B cell (primary cell): Measurements from ENCODE around the gene RAB31. TPM values are rescaled to one million over a fixed set of nuclear protein-coding genes. Genes with fewer than 3 reads are reported as not detected.

Experiments used
- ATAC-seq: fragments of 200-7000 bp; cut with Tn5 transposase; one replicate; pipeline ENCODE4 v1.10.0; 2021; ENCODE audit warnings: low read depth, mild to moderate bottlenecking, moderate number of reproducible peaks, moderate library complexity
- CTCF ChIA-PET: fragments of 350-600 bp; sonication (Branson Sonifier 250); formaldehyde crosslinking; loops from one replicate; lab custom pipeline; 2021; ENCODE audit warnings: antibody characterized with exemption, inconsistent platforms; lab: Charles Lee
- POLR2A ChIA-PET: fragments of 350-600 bp; sonication (Branson Sonifier 250); formaldehyde crosslinking; loops from one replicate; lab custom pipeline; 2021; ENCODE audit warnings: antibody characterized with exemption; lab: Charles Lee
- DNase-seq: peaks from one replicate; pipeline ENCODE4 v3.0.0; 2013
- H2AFZ ChIP-seq: 2 replicates; pipeline ENCODE4 v1.6.1; 2012; ENCODE audit warnings: mild to moderate bottlenecking, low read depth, low read length; ENCODE audit not compliant: insufficient read depth, poor library complexity, severe bottlenecking
- H3K27ac ChIP-seq, 2 donors: 1 replicate in 1 of 2; 2 replicates in 1 of 2; pipeline ENCODE4 v1.5.1; 2012 to 2013; ENCODE audit warnings: low read length in 2 of 2, mild to moderate bottlenecking in 2 of 2, moderate library complexity in 1 of 2
- H3K27me3 ChIP-seq, 4 experiments: fragments of 200-600 bp in 1 of 4; sonication (generic) in 1 of 4; replicated peaks in 1 of 4; 1 replicate in 2 of 4; 2 replicates in 2 of 4; pipeline versions ENCODE4 v1.6.1 to v1.7.0; 2013 to 2016; ENCODE audit warnings: low read length in 3 of 4, mild to moderate bottlenecking in 2 of 4, mixed read lengths in 1 of 4, moderate library complexity in 1 of 4; ENCODE audit not compliant: insufficient read depth in 4 of 4, control insufficient read depth in 3 of 4; ENCODE audit errors: control extremely low read depth in 1 of 4
- H3K36me3 ChIP-seq, 2 experiments: replicated peaks in 1 of 2; 1 replicate in 1 of 2; 2 replicates in 1 of 2; pipeline versions ENCODE4 v1.6.1 to v1.7.1; 2013; ENCODE audit warnings: low read length in 1 of 2; ENCODE audit not compliant: insufficient read depth in 2 of 2, control insufficient read depth in 1 of 2; ENCODE audit errors: control extremely low read depth in 1 of 2, extremely low read depth in 1 of 2
- H3K4me1 ChIP-seq, 2 donors: fragments of 200-600 bp in 1 of 2; sonication (generic) in 1 of 2; 1 replicate in 1 of 2; 2 replicates in 1 of 2; pipeline versions ENCODE4 v1.5.1 to v1.6.1; 2013 to 2017; ENCODE audit warnings: low read length in 2 of 2; ENCODE audit not compliant: control insufficient read depth in 2 of 2, insufficient read depth in 2 of 2
- H3K4me2 ChIP-seq: replicated peaks from 2 replicates; pipeline ENCODE3; 2012; ENCODE audit warnings: mild to moderate bottlenecking, low read depth, low read length; ENCODE audit not compliant: poor library complexity, severe bottlenecking
- H3K4me3 ChIP-seq, 5 experiments: fragments of 200-600 bp in 1 of 5; sonication (generic) in 1 of 5; 1 replicate in 3 of 5; 2 replicates in 2 of 5; pipeline versions ENCODE4 v1.5.1 to v1.7.0; 2011 to 2016; ENCODE audit warnings: low read length in 4 of 5, mild to moderate bottlenecking in 4 of 5, low read depth in 2 of 5, control low read depth in 1 of 5, moderate library complexity in 1 of 5; ENCODE audit not compliant: insufficient read depth in 1 of 5; ENCODE audit errors: control extremely low read depth in 1 of 5, extremely low read depth in 1 of 5
- H3K79me2 ChIP-seq: fragments of 200-600 bp; sonication (generic); one replicate; pipeline ENCODE4 v1.6.0; 2016; ENCODE audit warnings: low read length; ENCODE audit not compliant: control insufficient read depth, insufficient read depth
- H3K9ac ChIP-seq: fragments of 200-600 bp; sonication (generic); 2 replicates; pipeline ENCODE4 v1.6.1; 2017; ENCODE audit warnings: mild to moderate bottlenecking, low read length, moderate library complexity
- H3K9me3 ChIP-seq, 3 donors: one replicate each; pipeline versions ENCODE4 v1.6.1 to v1.7.1; 2013; ENCODE audit warnings: low read length in 2 of 3; ENCODE audit not compliant: control insufficient read depth in 2 of 3, insufficient read depth in 1 of 3; ENCODE audit errors: control extremely low read depth in 1 of 3
- H4K20me1 ChIP-seq: 2 replicates; pipeline ENCODE4 v1.6.0; 2012; ENCODE audit warnings: mild to moderate bottlenecking, low read length; ENCODE audit not compliant: insufficient read depth, control insufficient read depth, poor library complexity, severe bottlenecking
- H3K27ac Mint-ChIP-seq: one replicate; pipeline ENCODE4 v1.8.0; 2021; ENCODE audit warnings: mixed read lengths
- H3K27me3 Mint-ChIP-seq: one replicate; pipeline ENCODE4 v1.8.0; 2021; ENCODE audit warnings: mixed read lengths
- H3K4me1 Mint-ChIP-seq: one replicate; pipeline ENCODE4 v1.8.0; 2021; ENCODE audit warnings: mixed read lengths
- H3K4me3 Mint-ChIP-seq: one replicate; pipeline ENCODE4 v1.8.0; 2021; ENCODE audit warnings: mixed read lengths
- H3K9me3 Mint-ChIP-seq: one replicate; pipeline ENCODE4 v1.8.0; 2022; ENCODE audit warnings: mixed read lengths; ENCODE audit not compliant: insufficient read depth
- CTCF ChIP-seq: fragments of 200-600 bp; IDR thresholded peaks from one replicate; pipeline ENCODE4 v1.8.0; 2022; ENCODE audit warnings: antibody characterized with exemption, mild to moderate bottlenecking
- EZH2 ChIP-seq: IDR thresholded peaks from 2 replicates; pipeline ENCODE4 v1.6.1; 2012; ENCODE audit warnings: borderline replicate concordance, low read depth, mild to moderate bottlenecking, moderate library complexity, low read length; ENCODE audit not compliant: insufficient read depth, poor library complexity, severe bottlenecking
- WGBS: methylation state at CpG from one replicate; pipeline ENCODE4 v1.1.5; 2013; ENCODE audit warnings: missing lambda C conversion rate; ENCODE audit not compliant: insufficient coverage; 5-methylcytosine and 5-hydroxymethylcytosine counted together
- intact Hi-C: fragments of 100-400 bp; cut with micrococcal nuclease; formaldehyde crosslinking; loops from one replicate; pipeline ENCODE4 v1.10.0; 2022
- polyA plus RNA-seq: library from polyadenylated mRNA; depleted of rRNA; stranded (reverse); fragments of >200 nt; gene quantifications from 2 replicates; pipeline ENCODE4 v1.2.3, GENCODE V29; 2012
- total RNA-seq, 2 donors: library from RNA; stranded (reverse); fragments of 120-200 nt in 1 of 2; gene quantifications; 1 replicate in 1 of 2; 2 replicates in 1 of 2; pipeline versions ENCODE4 v1.2.3 to v1.2.4, GENCODE V29; 2013 to 2022

The RAB31 gene
- total and polyA plus RNA-seq, 2 donors (not counting 1 experiment from before 2014, with no cell fraction given) = 15.5 to 44.6 TPM

- Mint-ChIP-seq H3K27ac (no peak overlapping the region), H3K4me1 (peaks cover 2% of the 10 kb centered on the region), H3K27me3 (no peaks in the 10 kb centered on the region), H3K9me3 (peaks cover 2% of the 10 kb centered on the region), H3K4me3 (no peak overlapping the region)
- Histone ChIP-seq H2AFZ (no peak overlapping the region), H3K27ac (no peak overlapping the region), H3K79me2 (no peaks in the 10 kb centered on the region), H3K9me3 (peaks cover 0 to 4% (median 0%) of the 10 kb centered on the region in 3 donors), H3K4me1 (peaks cover 3 to 6% of the 10 kb centered on the region in 2 donors), H3K36me3 (peaks cover 0 to 10% of the 10 kb centered on the region in 2 experiments), H3K27me3 (no peaks in the 10 kb centered on the region), H3K4me3 (no peak overlapping the region), H3K4me2 (no peak overlapping the region), H3K9ac (no peak overlapping the region), H4K20me1 (no peaks in the 10 kb centered on the region)
- no peak for ATAC-seq
- ChIA-PET CTCF (no interaction called here), POLR2A (no interaction called here)
- TF ChIP-seq CTCF (no peak), EZH2 (no peak)
- no peak for DNase-seq
- WGBS = no CpG with 5 or more reads among the region's 1 CpG
- intact Hi-C loops = no loop called here
Observed at GRCh38 chr18:9787036-9787435, 78.9 kb downstream of the RAB31 start.

GRCh38 chr18:9787712-9788111 lies 79.6 kb downstream of the RAB31 start:
- peaks cover 3 to 5% of the 10 kb centered on the region in 2 donors for H3K4me1 ChIP-seq
- no peaks in the 10 kb centered on the region for H3K79me2 ChIP-seq
- no peak overlapping the region for H3K27ac ChIP-seq
- peaks cover 0 to 10% of the 10 kb centered on the region in 2 experiments for H3K36me3 ChIP-seq
- Mint-ChIP-seq H3K9me3 (peaks cover 2% of the 10 kb centered on the region), H3K27me3 (no peaks in the 10 kb centered on the region), H3K4me3 (no peak overlapping the region), H3K4me1 (no peaks in the 10 kb centered on the region), H3K27ac (no peak overlapping the region)
- H2AFZ ChIP-seq = no peak overlapping the region
- H3K27me3 ChIP-seq = no peaks in the 10 kb centered on the region
- WGBS = 90% methylated on average over 3 of the region's 6 CpGs
- no peak for DNase-seq
- H4K20me1 ChIP-seq = no peaks in the 10 kb centered on the region
- intact Hi-C loops = no loop called here
- POLR2A ChIA-PET = no interaction called here
- H3K9ac ChIP-seq = no peak overlapping the region
- H3K4me2 ChIP-seq = no peak overlapping the region
- ATAC-seq = no peak
- no peak overlapping the region for H3K4me3 ChIP-seq
- TF ChIP-seq EZH2 = no peak
- no peak for TF ChIP-seq CTCF
- CTCF ChIA-PET = no interaction called here
- peaks cover 0 to 4% (median 0%) of the 10 kb centered on the region in 3 donors for H3K9me3 ChIP-seq
